ENCODE measurements around the gene RBM5.

The RBM5 gene

DNA sequence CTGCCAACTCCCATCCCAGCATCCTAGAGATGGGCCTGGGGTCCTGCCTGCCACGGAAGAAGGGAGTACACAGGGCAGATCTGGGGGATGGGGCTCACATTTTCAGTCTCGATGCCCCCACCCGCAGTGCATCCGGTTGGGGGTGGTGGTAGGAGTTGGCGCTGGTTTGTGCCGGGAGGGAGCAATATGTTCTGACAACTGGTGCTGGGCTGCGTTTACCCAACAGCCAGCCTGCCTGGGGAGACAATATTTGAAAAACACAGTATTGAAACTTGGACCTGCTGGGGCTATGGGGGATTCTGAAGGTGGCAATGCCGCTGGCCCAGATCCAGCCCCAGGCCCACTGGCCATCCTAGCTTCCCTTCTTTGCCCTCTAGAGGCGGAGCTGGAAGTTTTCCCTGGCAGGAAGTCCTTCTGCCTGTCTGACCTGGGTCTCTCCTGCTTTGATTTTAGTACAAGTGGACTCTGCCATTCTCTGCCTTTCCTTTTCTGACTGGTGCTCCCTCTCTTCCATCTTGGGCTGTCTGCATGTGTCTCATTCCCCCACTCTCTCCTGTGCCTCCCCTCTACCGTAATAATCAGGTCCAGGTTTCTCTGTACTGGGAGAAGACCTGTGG is 69.9 kb downstream of the RBM5 start:
- no peak for DNase-seq (ENCODE audit: low read depth, low spot score)

DNA sequence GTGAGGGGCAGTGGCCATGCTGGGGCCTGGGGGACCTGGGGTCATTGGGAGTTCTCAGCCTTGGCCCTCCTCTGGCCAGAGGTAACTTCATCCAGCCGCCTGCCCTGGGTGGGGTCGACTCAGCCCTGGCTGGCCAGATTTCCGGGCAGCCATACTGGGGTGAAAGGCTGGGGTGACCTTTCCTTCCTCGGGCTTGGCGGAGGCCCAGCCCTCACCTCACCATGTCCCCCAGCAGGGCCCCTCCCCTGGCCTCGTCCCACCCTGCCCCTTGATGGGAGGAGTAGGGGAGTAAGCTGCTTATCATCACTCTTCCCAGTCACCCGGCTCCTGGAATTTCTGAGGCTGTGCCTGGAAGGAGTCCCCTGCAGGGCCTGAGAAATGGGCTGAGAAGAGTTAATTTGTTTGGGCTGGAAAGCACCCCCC is 71.9 kb downstream of the RBM5 start:
- DNase-seq (ENCODE audit: low read depth, low spot score) = no peak

DNA sequence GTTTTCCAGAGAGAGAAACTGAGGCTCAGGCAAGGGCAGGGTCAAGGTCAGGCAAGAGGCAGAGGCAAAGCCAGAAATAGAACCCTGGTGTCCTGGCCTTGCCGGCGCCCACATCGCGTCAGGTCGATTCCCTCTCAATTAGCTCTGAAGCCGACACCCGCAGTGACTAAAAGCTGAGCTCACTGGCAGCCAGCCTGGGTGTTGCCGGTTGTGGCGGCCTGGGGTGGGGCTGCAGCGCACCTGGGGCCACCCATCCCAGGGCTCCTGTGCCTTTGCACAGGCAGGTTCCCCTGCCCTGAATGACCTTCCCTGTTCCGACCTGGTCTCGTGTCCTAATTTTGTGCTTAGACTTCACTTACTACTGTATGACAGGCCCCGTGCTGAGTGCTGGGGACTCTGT is 72.6 kb downstream of the RBM5 start:
- no peak for DNase-seq (ENCODE audit: low read depth, low spot score)

GRCh38 chr3:50162034-50162883 is 73.5 kb downstream of the RBM5 start:
- no peak for DNase-seq (ENCODE audit: low read depth, low spot score)

DNA sequence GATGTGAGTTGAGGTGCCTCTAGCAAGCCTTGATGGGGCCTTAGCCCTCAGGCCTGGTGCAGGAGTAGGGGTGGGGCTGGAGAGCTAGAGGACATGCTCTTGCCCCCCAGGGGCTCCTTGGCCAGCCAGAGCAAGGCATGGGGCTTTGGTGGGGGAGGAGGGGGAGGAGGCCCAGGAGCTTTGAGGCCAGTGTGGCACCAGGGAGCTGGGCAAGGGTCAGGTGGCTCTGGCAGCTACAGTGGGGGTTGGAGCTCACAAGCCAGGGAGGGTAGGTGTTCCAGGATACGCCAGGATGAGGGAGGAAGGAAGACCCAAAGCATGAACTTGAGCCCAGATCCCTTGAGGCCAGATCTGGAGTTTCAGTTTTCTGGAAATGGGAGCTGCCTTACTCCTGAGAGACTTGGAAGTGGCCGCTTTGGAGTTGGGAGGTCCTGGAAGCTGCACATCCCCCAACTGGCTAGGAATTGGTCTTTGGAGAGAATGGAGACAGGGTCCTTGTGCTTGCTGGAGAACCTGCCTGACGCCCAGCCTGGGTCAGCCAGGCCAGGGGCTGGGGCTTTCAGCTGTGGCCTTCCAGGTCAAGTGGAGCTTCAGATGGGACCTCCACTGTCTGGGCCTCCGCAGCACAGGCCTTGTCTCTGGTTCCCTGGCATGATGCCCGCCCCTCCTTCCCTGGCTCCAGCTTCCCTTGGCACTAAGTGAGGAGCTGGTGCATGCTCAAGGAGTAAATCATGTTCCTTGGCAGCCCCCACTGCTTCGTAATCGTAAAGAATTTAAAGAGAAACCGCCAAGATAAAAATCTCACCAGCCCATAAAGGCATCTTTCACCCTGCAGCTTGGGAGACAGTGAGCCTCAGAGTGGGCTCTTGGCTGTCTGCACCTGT is 75.1 kb downstream of the RBM5 start:
- DNase-seq (ENCODE audit: low read depth, low spot score) = no peak

- DNase-seq (ENCODE audit: low read depth, low spot score) = no peak
Measured at GRCh38 chr3:50164481-50164880, 75.8 kb downstream of the RBM5 start.

DNA sequence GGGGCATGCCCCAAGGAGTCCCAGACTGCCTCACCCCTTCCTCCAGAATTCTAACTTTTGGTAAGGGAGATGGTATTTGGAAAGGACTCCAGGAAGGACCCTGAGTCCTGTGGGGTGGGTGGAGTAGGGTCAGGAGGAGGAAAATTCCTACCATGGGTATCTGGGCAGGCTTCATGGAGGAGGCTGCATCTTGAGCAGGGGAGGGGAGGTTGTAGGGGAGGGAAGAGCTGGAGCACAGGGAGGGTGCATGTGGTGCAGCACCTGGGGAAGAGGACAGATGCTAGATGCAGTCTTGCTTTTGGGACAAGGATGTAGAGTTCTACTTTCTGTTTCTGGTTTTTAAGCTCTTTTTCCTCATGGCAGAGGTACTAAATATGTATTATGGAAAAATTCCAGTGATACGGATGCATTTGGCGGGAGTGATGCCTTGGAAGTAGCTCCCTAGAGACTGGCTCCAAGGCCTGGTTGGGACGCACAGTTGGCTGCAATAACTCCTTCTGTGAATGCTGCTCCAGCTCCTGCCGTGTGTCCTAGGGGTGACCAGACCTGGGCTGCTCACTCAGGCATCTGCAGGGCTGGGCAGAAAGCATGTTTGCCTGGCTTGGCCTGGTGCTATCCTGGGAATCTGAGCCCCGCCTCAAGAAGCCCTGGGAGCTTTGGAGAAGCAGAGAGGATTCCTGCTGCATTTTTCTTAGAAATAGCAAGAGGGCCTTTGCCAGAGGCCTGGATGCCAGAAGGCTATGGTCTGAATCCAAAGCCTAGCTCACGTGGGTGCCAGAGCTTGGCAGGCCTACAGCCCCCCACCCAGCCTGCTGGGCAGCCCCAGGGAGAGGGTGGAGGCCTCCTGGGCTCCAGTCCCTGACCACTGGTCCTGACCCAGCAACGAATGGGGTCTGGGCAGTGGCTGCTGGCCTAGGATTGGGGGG is 76.5 kb downstream of the RBM5 start:
- no peak for DNase-seq (ENCODE audit: low read depth, low spot score)

GRCh38 chr3:50165910-50166538 is 77.3 kb downstream of the RBM5 start:
- no peak for DNase-seq (ENCODE audit: low read depth, low spot score)

GRCh38 chr3:50166620-50167019 is 77.9 kb downstream of the RBM5 start:
- no peak for DNase-seq (ENCODE audit: low read depth, low spot score)

DNA sequence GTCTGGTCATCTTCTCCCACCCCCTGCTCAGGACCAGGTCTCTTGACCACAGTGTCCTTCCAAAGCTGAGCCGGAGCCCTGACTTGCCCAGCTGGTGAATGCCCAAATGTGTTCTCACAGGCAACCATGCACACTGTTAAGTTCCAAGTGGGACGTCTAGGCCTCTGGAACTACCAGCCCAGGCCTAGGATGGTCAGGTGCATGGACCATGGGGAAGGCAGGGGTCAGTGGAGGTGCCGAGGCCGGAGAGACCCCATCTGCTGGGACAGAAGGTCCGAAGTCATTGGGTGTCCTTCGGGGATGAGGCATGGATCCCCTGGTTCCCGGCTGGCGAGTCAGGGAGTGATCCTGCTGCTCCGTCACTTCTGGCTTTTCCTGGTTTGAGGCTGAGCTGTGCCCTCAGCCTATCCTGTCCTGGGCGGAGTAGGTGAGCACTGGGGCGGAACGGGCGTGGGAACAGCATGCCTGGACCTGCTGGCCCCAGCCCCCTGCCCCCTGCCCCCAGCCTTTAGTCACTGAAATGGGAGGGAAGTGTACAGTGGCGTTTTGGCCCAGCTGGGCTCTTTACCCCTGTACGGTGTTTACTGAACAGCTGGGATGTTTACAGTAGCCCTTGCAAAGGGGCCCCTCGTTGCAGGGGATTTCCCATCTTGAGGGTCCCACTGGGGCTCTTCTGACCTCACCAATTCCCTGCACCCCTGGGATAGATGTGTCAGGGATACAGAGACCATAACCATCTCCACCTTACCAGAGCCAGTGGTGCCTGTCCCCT is 78.5 kb downstream of the RBM5 start:
- DNase-seq (ENCODE audit: low read depth, low spot score) = no peak

GRCh38 chr3:50167841-50168209 is 79.1 kb downstream of the RBM5 start:
- no peak for DNase-seq (ENCODE audit: low read depth, low spot score)

DNA sequence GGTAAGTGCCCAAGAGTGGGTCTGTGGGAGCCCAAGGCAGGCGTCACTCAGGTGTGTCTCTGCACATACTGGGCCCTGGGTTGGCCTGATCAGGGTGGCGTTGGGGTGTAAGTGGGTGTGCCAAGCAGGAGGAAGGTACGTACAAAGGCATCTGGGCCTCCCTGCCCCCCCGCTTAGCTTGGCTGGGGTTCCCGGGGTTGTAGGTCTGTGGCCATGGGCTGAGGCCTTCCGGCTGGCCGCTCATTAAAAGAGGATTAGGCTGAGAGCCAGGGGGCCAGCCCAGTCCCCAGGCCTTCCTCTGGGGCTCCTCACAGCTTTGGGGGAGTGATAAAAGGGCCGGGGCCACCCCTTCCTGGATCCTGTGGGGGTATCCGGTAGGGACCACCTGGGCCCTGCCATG is 79.7 kb downstream of the RBM5 start:
- DNase-seq (ENCODE audit: low read depth, low spot score) = no peak

Data from smooth muscle cell of the brain vasculature (primary cell).